Activated naive CD8-positive, alpha-beta T cell treated with anti-CD3 and anti-CD28 coated beads, Interleukin-2, amount 10 ng/mL, durations not matched to agents 7 days and 5 days (primary cell): ENCODE results near the gene ABHD14A. TPM values are rescaled to one million over a fixed set of nuclear protein-coding genes. Genes with fewer than 3 reads are reported as not detected.

ENCODE experiments used
- ATAC-seq: fragments of 150-1000 bp; cut with Tn5 transposase; one replicate; pipeline ENCODE4 v1.10.0; 2021; ENCODE audit warnings: low read depth, moderate library complexity
- POLR2A ChIA-PET: fragments of 350-600 bp; sonication (Branson Sonifier 250); formaldehyde crosslinking; loops from one replicate; lab custom pipeline; 2021; ENCODE audit warnings: antibody characterized with exemption; lab: Charles Lee
- DNase-seq: peaks from one replicate; pipeline ENCODE4 v3.0.0; 2021
- H3K27ac Mint-ChIP-seq: one replicate; pipeline ENCODE4 v1.8.0; 2022; ENCODE audit warnings: mild to moderate bottlenecking, mixed read lengths
- H3K27me3 Mint-ChIP-seq: one replicate; pipeline ENCODE4 v1.8.0; 2022; ENCODE audit warnings: mild to moderate bottlenecking, moderate library complexity, mixed read lengths
- H3K36me3 Mint-ChIP-seq: one replicate; pipeline ENCODE4 v1.8.0; 2021; ENCODE audit warnings: mild to moderate bottlenecking, mixed read lengths
- H3K4me1 Mint-ChIP-seq: one replicate; pipeline ENCODE4 v1.8.0; 2021; ENCODE audit warnings: mixed read lengths
- H3K4me3 Mint-ChIP-seq: one replicate; pipeline ENCODE4 v1.8.0; 2022; ENCODE audit warnings: mild to moderate bottlenecking, moderate library complexity, mixed read lengths
- H3K9me3 Mint-ChIP-seq: one replicate; pipeline ENCODE4 v1.8.0; 2021; ENCODE audit warnings: mixed read lengths
- total RNA-seq, 2 experiments: library from RNA; stranded (reverse); gene quantifications; one replicate each; pipeline ENCODE4 v1.2.3, GENCODE V29; 2021

The ABHD14A gene
- total RNA-seq, 2 experiments from 2014 or later = 11.3 to 15.9 TPM

DNA sequence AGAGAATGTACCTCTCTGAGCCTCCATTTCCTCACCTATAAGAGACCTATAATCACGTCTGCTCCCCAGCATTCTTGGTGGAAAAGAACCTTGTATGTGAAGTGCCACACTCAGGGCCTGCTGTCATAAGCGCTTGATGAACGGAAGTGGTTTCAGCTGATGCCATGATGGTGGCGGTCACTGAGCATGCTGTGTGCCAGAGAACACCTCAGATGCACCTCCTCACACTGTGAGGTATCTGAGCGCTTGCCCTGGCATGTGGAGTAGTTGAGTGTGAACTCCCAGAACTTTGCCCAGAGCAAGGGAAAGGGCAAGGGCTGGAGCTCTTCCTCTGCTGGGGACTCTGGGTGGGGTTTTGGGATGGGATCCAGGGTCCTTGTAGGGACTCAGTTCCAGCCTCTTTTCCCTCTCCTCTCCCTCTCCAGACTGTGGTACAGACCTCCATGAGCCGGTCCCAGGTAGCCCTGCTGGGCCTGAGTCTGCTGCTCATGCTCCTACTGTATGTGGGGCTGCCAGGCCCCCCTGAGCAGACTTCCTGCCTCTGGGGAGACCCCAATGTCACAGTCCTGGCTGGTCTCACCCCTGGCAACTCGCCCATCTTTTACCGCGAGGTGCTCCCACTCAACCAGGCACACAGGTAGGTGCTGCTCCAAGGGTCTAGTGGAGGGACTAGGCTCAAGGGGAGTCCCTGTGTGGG is 2.7 kb downstream of the ABHD14A start:
- Mint-ChIP-seq H3K4me1 (peaks cover 34% of the 10 kb centered on the region), H3K27me3 (no peaks in the 10 kb centered on the region), H3K36me3 (peaks cover 1% of the 10 kb centered on the region), H3K27ac (peak overlapping the region; percentile 49), H3K9me3 (no peaks in the 10 kb centered on the region), H3K4me3 (peak overlapping the region; percentile 9)
- POLR2A ChIA-PET = interaction anchor here (0.7 to 1.2 kb wide), 3 partner anchors 18 to 303 kb away, joined by 3 read pairs; partner anchors contain the start of gene RPL29
- peak; percentile 30 for ATAC-seq
- DNase-seq = no peak

DNA sequence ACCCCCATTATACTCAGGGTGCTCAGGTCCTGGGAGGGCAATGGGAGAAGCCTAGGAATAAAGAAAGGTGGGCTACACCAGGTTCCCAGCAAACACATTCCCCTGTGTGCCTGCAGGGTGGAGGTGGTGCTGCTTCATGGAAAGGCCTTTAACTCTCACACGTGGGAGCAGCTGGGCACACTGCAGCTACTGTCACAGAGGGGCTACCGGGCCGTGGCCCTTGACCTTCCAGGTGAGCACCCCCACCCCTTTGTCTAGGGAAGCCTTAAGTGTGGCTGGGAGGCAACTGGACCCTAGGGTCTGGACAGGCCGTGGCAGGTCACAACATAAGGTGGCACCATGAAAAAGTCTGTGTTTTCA is 3.3 kb downstream of the ABHD14A start:
- no peaks in the 10 kb centered on the region for H3K27me3 Mint-ChIP-seq

DNA sequence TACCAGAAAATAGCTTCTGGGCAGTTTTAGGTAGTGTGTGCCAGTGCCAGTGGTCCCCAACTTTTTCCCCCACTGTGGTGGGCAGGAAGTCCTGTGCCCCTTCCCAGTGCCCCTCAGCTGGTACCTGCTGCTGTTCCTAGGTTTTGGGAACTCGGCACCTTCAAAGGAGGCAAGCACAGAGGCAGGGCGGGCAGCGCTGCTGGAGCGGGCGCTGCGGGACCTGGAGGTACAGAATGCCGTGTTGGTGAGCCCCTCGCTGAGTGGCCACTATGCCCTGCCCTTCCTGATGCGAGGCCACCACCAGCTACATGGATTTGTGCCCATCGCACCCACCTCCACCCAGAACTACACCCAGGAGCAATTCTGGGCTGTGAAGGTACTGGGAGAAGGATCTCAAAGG is 5.4 kb downstream of the ABHD14A start:
- Mint-ChIP-seq H3K36me3 (peaks cover 1% of the 10 kb centered on the region), H3K9me3 (no peaks in the 10 kb centered on the region), H3K4me1 (peaks cover 31% of the 10 kb centered on the region), H3K27me3 (no peaks in the 10 kb centered on the region), H3K4me3 (no peak overlapping the region), H3K27ac (no peak overlapping the region)
- POLR2A ChIA-PET = interaction anchor here (1.5 kb wide), 1 partner anchor 13 kb away, joined by 3 read pairs; no protein-coding TSS in a partner anchor
- no peak for DNase-seq
- no peak for ATAC-seq

More for the DNA sequence above, 3.3 kb downstream of the ABHD14A start:
- ATAC-seq (no peak), DNase-seq (no peak)
- H3K4me1 Mint-ChIP-seq = peaks cover 36% of the 10 kb centered on the region
- no peak overlapping the region for H3K27ac Mint-ChIP-seq
- POLR2A ChIA-PET = interaction anchor here (1.2 kb wide), 1 partner anchor 18 kb away, joined by 3 read pairs; the partner anchor contains the start of gene RPL29
- peaks cover 1% of the 10 kb centered on the region for H3K36me3 Mint-ChIP-seq
- no peak overlapping the region for H3K4me3 Mint-ChIP-seq
- H3K9me3 Mint-ChIP-seq = no peaks in the 10 kb centered on the region

DNA sequence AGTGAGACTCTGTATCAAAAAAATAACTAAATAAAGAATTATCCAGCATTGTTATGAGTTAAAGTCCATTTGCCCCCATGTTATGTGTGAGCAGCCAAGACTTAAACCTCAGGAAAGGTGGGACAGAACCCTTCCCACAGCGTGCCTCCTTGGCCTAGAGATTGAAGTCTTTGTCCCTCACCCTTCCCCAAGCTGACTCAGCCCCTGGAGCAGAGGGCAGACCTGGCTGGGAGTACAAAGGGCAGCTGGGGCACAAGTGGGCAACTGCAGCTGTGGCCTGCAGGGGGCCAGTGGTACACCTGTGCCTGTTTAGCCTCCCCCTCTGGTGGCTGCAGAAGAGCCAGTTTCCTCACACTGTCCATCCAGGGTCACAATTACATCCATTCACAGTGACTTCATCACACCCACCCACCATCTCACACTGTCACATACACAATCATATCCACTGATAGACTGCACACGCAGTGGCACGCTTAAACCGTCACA is 7.5 kb downstream of the ABHD14A start:
- peak; percentile 49 for DNase-seq
- Mint-ChIP-seq H3K4me1 (peaks cover 18% of the 10 kb centered on the region), H3K27me3 (no peaks in the 10 kb centered on the region), H3K36me3 (peaks cover 1% of the 10 kb centered on the region), H3K9me3 (no peaks in the 10 kb centered on the region), H3K4me3 (peak overlapping the region; percentile 94), H3K27ac (peak overlapping the region; percentile 87)
- ATAC-seq = peak; percentile 8
- POLR2A ChIA-PET = interaction anchor here (0.6 to 3.3 kb wide), 13 partner anchors 8 to 1367 kb away, joined by 3 to 49 read pairs (median 5); partner anchors contain the start of genes ABHD14A, ABHD14B, DUSP7 and PARP3

DNA sequence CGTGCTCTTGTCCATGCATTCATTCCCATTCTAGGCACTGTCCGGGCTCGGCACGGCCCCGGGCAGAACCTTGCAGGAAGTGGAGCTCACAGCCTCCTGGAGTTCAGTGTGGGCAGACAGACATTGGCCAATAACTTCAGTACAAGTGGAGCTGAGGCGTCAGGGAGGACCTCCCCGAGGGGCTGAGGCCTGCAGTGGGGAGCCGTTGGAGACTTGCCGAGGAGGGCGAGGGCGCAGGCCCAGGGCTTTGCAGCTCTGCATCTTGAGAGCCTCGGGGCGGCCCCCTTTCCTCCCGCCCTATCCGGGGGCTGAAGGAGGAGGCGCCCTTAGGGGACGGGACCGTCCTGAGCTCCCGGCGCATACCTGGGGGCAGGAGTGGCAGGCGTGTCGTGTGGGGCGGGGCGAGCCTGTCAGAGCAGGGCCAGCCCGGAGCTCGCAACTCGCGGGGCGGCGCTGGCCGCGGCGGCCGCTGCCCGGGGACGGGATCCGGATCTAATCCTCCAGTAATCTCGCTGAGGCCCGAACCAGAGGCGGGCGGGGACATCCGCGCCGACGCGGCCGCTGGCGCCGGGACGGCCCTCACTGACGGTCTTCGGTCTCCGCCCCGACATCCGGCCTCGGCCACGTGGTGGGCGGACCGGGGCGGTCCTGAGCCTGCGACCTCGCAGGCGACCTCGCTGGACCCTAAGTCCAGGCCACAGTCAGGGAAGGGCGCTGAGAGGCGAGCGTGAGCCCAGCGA is 8.1 kb downstream of the ABHD14A start, which contains the start of gene ACY1:
Gene ACY1 (plus strand): TSS at position 698 of the 740 bp plus-strand sequence. CDS start 530 bp downstream, outside the sequence.
- peaks cover 1% of the 10 kb centered on the region for H3K36me3 Mint-ChIP-seq
- no peaks in the 10 kb centered on the region for H3K27me3 Mint-ChIP-seq

DNA sequence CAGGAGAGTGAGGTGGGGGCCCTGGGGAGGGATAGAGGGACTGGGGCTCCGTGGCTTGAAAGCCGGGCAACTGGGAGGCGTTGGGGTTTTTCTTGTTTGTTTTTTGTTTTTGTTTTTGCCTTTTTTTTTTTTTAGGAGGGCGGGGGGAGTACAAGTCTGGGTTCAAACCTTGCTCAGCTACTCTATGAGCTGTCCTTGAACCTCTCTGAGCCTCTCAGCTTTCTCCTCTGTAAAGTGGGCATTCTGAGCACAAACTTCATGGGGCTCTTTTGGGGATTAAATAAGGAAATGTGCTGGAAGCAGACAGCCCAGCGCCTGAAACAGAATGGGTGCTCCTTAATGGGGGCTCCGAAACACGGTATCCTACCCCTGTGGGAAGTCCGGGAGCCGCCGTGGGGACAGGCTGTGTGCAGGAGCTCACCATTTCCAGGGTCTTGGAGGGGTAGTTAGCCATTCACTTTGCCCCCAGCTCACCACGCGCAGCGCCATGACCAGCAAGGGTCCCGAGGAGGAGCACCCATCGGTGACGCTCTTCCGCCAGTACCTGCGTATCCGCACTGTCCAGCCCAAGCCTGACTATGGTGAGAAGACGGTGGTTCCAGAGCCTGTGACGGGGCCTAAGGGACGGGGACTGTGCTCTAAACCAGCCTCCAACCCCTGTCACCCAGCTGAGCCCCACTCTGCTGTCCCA is 8.9 kb downstream of the ABHD14A start:
- H3K27me3 Mint-ChIP-seq = no peaks in the 10 kb centered on the region
- DNase-seq (no peak), ATAC-seq (peak; percentile 2)
- H3K9me3 Mint-ChIP-seq = no peaks in the 10 kb centered on the region
- peak overlapping the region; percentile 87 for H3K27ac Mint-ChIP-seq
- POLR2A ChIA-PET = interaction anchor here (0.7 to 3.3 kb wide), 13 partner anchors 8 to 1376 kb away, joined by 3 to 49 read pairs (median 4); partner anchors contain the start of genes ABHD14A, ABHD14B, CISH and PARP3
- peaks cover 1% of the 10 kb centered on the region for H3K36me3 Mint-ChIP-seq
- peaks cover 15% of the 10 kb centered on the region for H3K4me1 Mint-ChIP-seq
- H3K4me3 Mint-ChIP-seq = peak overlapping the region; percentile 94

More for the DNA sequence above, 8.1 kb downstream of the ABHD14A start, which contains the start of gene ACY1:
- peak; percentile 84 for DNase-seq
- peak; percentile 80 for ATAC-seq
- POLR2A ChIA-PET = interaction anchor here (0.7 to 3.3 kb wide), 15 partner anchors 9 to 1376 kb away, joined by 3 to 49 read pairs (median 4); partner anchors contain the start of genes ABHD14A, ABHD14B, CISH and DUSP7
- Mint-ChIP-seq H3K9me3 (no peaks in the 10 kb centered on the region), H3K27ac (peak within 1 kb of the TSS; percentile 87), H3K4me1 (peaks cover 15% of the 10 kb centered on the region), H3K4me3 (peak within 1 kb of the TSS; percentile 94)

DNA sequence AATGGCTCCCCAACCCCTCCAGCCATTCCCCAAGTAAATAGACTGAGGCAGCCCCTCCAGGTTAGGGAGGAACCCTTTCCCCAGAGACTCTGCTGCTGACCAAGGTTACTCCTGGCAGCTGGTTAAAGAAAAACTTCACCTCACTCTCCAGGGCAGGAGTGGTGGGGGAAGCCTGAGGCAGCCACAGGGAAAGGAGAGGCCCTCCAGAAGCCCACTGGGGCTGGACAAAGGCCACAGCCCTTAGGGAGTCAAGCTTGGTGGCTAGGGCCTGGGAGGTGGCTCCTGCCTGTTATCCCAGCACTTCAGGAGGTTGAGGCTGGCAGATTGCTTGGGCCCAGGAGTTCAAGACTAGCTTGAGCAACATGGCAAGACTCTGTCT is 9.4 kb downstream of the ABHD14A start:
- peak overlapping the region; percentile 44 for H3K4me3 Mint-ChIP-seq

DNA sequence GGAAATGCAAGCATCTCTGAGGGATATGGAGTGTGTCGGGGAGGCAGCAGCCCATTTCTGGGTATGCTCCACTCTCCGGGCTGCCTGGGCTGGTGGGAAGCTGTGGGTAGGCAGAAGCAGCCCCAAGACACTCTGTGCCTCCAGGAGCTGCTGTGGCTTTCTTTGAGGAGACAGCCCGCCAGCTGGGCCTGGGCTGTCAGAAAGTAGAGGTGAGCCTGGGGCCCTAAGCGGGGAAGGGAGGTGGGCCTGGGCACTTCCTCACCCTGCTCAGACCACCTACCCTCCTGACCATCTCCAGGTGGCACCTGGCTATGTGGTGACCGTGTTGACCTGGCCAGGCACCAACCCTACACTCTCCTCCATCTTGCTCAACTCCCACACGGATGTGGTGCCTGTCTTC is 10.2 kb downstream of the ABHD14A start:
- Mint-ChIP-seq H3K9me3 (no peaks in the 10 kb centered on the region), H3K4me3 (no peak overlapping the region), H3K4me1 (peaks cover 15% of the 10 kb centered on the region), H3K36me3 (peaks cover 1% of the 10 kb centered on the region), H3K27ac (peak overlapping the region; percentile 48), H3K27me3 (no peaks in the 10 kb centered on the region)
- DNase-seq (no peak), ATAC-seq (no peak)
- POLR2A ChIA-PET = interaction anchor here (0.7 to 3.3 kb wide), 5 partner anchors 7 to 471 kb away, joined by 4 to 49 read pairs (median 6); partner anchors contain the start of genes ABHD14B, POC1A and RPL29

More for the DNA sequence above, 9.4 kb downstream of the ABHD14A start:
- Mint-ChIP-seq H3K27me3 (no peaks in the 10 kb centered on the region), H3K27ac (peak overlapping the region; percentile 87), H3K4me1 (peaks cover 15% of the 10 kb centered on the region), H3K36me3 (peaks cover 1% of the 10 kb centered on the region), H3K9me3 (no peaks in the 10 kb centered on the region)
- no peak for DNase-seq
- POLR2A ChIA-PET = interaction anchor here (0.7 to 3.3 kb wide), 5 partner anchors 8 to 170 kb away, joined by 4 to 49 read pairs (median 6); partner anchors contain the start of genes ABHD14B, POC1A and RPL29
- ATAC-seq = no peak

DNA sequence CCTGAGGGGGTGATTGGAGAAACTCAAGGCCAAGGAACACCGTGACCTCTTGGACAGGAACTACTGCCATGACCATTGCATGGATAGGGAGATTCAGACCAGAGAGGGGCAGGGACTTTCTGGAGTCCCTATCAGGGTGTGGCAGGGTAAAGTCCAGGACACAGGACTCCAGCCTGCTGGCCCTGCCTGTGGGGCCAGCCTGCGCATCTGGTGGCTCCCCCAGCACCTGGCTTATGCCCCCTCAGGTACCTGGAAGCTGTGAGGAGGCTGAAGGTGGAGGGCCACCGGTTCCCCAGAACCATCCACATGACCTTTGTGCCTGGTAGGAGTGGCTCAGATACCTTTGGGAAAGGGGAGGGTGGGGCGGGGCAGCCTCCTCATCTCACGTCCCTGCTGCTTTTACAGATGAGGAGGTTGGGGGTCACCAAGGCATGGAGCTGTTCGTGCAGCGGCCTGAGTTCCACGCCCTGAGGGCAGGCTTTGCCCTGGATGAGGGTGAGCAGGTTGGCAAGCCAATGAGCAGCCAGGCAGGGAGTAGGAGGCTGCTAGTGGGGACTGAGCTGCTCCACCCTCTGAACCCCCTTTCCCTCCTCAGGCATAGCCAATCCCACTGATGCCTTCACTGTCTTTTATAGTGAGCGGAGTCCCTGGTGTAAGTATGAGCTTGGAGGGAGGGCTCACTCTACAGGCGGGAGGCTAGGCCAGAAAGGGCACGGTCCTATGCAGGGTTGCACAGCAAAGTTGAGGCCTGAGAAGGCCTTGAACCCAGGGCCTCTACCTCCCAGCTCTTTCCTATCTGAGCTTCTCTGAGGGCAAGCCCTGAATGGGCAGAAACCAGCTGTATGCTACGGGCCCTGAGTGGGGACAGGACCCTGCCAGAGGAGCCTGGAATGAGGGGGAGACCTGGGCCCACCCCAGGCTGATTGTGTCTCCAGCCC is 11.4 kb downstream of the ABHD14A start:
- Mint-ChIP-seq H3K36me3 (peaks cover 2% of the 10 kb centered on the region), H3K9me3 (no peaks in the 10 kb centered on the region), H3K27ac (peak overlapping the region; percentile 49), H3K4me1 (peaks cover 17% of the 10 kb centered on the region), H3K27me3 (no peaks in the 10 kb centered on the region), H3K4me3 (no peak overlapping the region)
- ATAC-seq = no peak
- DNase-seq = no peak
- POLR2A ChIA-PET = interaction anchor here (0.6 kb wide), 2 partner anchors 10 kb away, joined by 3 read pairs; partner anchors contain the start of gene RPL29

DNA sequence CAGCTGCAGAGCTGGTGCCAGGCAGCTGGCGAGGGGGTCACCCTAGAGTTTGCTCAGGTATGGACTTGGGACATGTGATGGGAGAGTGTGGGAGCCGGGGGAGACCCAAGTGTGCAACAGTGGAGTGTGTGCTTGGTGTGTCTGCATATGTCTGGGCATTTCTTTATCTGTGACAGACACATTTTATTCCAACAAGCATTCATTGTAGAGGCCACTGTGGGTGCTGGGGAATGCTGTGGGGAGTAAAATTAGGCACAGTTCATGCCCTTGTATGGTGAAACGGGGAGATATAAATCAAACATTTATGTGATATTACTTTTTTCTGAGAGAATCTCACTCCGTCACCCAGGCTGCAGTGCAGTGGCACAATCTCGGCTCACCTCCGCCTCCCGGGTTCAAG is 12.7 kb downstream of the ABHD14A start:
- Mint-ChIP-seq H3K27me3 (no peaks in the 10 kb centered on the region), H3K36me3 (peaks cover 5% of the 10 kb centered on the region), H3K27ac (peak overlapping the region; percentile 21), H3K9me3 (no peaks in the 10 kb centered on the region), H3K4me3 (no peak overlapping the region), H3K4me1 (peaks cover 14% of the 10 kb centered on the region)
- no peak for ATAC-seq
- DNase-seq = no peak
- POLR2A ChIA-PET = no interaction called here

DNA sequence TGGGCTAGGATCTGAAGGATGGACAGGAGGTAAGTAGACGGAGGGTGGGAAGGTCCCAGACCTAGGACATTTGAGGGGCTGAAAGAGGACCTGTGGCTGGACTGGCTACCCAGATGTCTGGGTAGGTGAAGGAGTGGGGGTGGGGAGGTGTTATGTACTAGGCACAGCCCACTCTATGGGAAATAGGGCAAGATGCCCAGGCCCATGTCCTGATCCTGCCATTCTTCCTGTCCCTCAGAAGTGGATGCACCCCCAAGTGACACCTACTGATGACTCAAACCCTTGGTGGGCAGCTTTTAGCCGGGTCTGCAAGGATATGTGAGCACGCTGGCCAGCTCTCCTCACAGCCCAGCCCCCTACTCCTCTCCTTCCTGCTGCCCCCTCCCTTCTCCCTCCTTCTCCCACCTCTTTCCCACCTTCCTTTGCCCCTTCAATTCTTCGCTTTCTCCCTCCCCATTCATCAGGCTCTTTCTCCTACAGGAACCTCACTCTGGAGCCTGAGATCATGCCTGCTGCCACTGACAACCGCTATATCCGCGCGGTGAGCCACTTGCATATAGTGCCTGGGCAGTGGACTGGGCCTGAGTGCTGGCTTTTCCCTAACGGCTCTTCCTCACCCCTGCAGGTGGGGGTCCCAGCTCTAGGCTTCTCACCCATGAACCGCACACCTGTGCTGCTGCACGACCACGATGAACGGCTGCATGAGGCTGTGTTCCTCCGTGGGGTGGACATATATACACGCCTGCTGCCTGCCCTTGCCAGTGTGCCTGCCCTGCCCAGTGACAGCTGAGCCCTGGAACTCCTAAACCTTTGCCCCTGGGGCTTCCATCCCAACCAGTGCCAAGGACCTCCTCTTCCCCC is 13.7 kb downstream of the ABHD14A start:
- H3K27ac Mint-ChIP-seq = peak overlapping the region; percentile 21
- ATAC-seq (no peak), DNase-seq (no peak)
- POLR2A ChIA-PET = no interaction called here
- peaks cover 14% of the 10 kb centered on the region for H3K4me1 Mint-ChIP-seq
- H3K4me3 Mint-ChIP-seq = no peak overlapping the region
- H3K9me3 Mint-ChIP-seq = no peaks in the 10 kb centered on the region
- peaks cover 5% of the 10 kb centered on the region for H3K36me3 Mint-ChIP-seq
- H3K27me3 Mint-ChIP-seq = no peaks in the 10 kb centered on the region
